ENCODE measurements around the gene NDUFB10. TPM values are rescaled to one million over a fixed set of nuclear protein-coding genes. Genes with fewer than 3 reads are reported as not detected.

Gene NDUFB10
- polyA plus RNA-seq, 10 donors = 111 to 148 (median 127) TPM

Other genes with a start within 250 kb of the NDUFB10 start
- gene NME3, start 188.0 kb upstream of the NDUFB10 start, polyA plus RNA-seq (ENCODE audit: insufficient read length in 10 of 10) = 10 to 100 TPM; 11.2 to 33.1 (median 17.3) TPM
- 1 to 10 TPM; 3.5 to 8.5 (median 5.5) TPM for gene EME2, start 186.7 kb upstream of the NDUFB10 start, polyA plus RNA-seq (ENCODE audit: insufficient read length in 10 of 10)
- gene MRPS34, start 186.4 kb upstream of the NDUFB10 start, polyA plus RNA-seq (ENCODE audit: insufficient read length in 10 of 10) = 10 to 100 TPM; 31.4 to 56.5 (median 38.5) TPM
- gene SPSB3, start 177.0 kb upstream of the NDUFB10 start, polyA plus RNA-seq (ENCODE audit: insufficient read length in 10 of 10) = 10 to 100 TPM; 15.3 to 24.8 (median 22.5) TPM
- gene NUBP2, start 176.6 kb upstream of the NDUFB10 start, polyA plus RNA-seq (ENCODE audit: insufficient read length in 10 of 10) = 10 to 100 TPM; 28.6 to 49.6 (median 35.7) TPM
- gene IGFALS, start 165.8 kb upstream of the NDUFB10 start, polyA plus RNA-seq (ENCODE audit: insufficient read length in 10 of 10) = under 1 TPM in 9 of 10 donors, not detected in 1; 0.21 to 0.49 (median 0.26) TPM
- 10 to 100 TPM; 28.9 to 45.3 (median 35.9) TPM for gene HAGH, start 132.7 kb upstream of the NDUFB10 start, polyA plus RNA-seq (ENCODE audit: insufficient read length in 10 of 10)
- 10 to 100 TPM; 14.5 to 25.5 (median 18.7) TPM for gene FAHD1, start 132.3 kb upstream of the NDUFB10 start, polyA plus RNA-seq (ENCODE audit: insufficient read length in 10 of 10)
- gene MEIOB, start 87.4 kb upstream of the NDUFB10 start, polyA plus RNA-seq (ENCODE audit: insufficient read length in 10 of 10) = 1 to 10 TPM in 1 of 10 donors, under 1 TPM in 8, not detected in 1; 0.08 to 2.4 (median 0.50) TPM
- 1 to 10 TPM in 2 of 10 donors, not detected in 8; 1.6 to 4.3 TPM for gene HS3ST6, start 41.1 kb upstream of the NDUFB10 start, polyA plus RNA-seq (ENCODE audit: insufficient read length in 10 of 10)
- gene MSRB1, start 16.3 kb upstream of the NDUFB10 start, polyA plus RNA-seq (ENCODE audit: insufficient read length in 10 of 10) = 10 to 100 TPM; 17.6 to 40.8 (median 27.6) TPM
- gene RPL3L, start 4.8 kb upstream of the NDUFB10 start, polyA plus RNA-seq (ENCODE audit: insufficient read length in 10 of 10) = 10 to 100 TPM in 9 of 10 donors, 1 to 10 TPM in 1; 9.1 to 73.5 (median 46.2) TPM
- gene RPS2, start 5.3 kb downstream of the NDUFB10 start, polyA plus RNA-seq (ENCODE audit: insufficient read length in 10 of 10) = 1,000 to 10,000 TPM; 2,391 to 3,374 (median 3,214) TPM
- not detected for gene RNF151, start 7.3 kb downstream of the NDUFB10 start, polyA plus RNA-seq (ENCODE audit: insufficient read length in 10 of 10)
- 10 to 100 TPM; 18.7 to 35.0 (median 27.8) TPM for gene TBL3, start 12.5 kb downstream of the NDUFB10 start, polyA plus RNA-seq (ENCODE audit: insufficient read length in 10 of 10)
- 1 to 10 TPM in 4 of 10 donors, under 1 TPM in 6; 0.18 to 1.5 (median 0.77) TPM for gene NOXO1, start 21.9 kb downstream of the NDUFB10 start, polyA plus RNA-seq (ENCODE audit: insufficient read length in 10 of 10)
- gene GFER, start 24.7 kb downstream of the NDUFB10 start, polyA plus RNA-seq (ENCODE audit: insufficient read length in 10 of 10) = 10 to 100 TPM; 12.4 to 18.7 (median 15.5) TPM
- 1 to 10 TPM in 5 of 10 donors, under 1 TPM in 5; 0.46 to 2.1 (median 0.98) TPM for gene SYNGR3, start 30.4 kb downstream of the NDUFB10 start, polyA plus RNA-seq (ENCODE audit: insufficient read length in 10 of 10)
- 10 to 100 TPM; 13.7 to 25.1 (median 18.8) TPM for gene ZNF598, start 50.3 kb downstream of the NDUFB10 start, polyA plus RNA-seq (ENCODE audit: insufficient read length in 10 of 10)
- 1 to 10 TPM in 6 of 10 donors, under 1 TPM in 4; 0.59 to 4.1 (median 1.3) TPM for gene NPW, start 60.2 kb downstream of the NDUFB10 start, polyA plus RNA-seq (ENCODE audit: insufficient read length in 10 of 10)
- 10 to 100 TPM; 28.3 to 62.6 (median 36.9) TPM for gene NHERF2, start 67.4 kb downstream of the NDUFB10 start, polyA plus RNA-seq (ENCODE audit: insufficient read length in 10 of 10)
- 10 to 100 TPM in 5 of 10 donors, 1 to 10 TPM in 5; 7.4 to 16.9 (median 10.3) TPM for gene NTHL1, start 88.3 kb downstream of the NDUFB10 start, polyA plus RNA-seq (ENCODE audit: insufficient read length in 10 of 10)
- gene TSC2, start 88.4 kb downstream of the NDUFB10 start, polyA plus RNA-seq (ENCODE audit: insufficient read length in 10 of 10) = 100 to 1,000 TPM in 1 of 10 donors, 10 to 100 TPM in 9; 62.2 to 104 (median 75.1) TPM
- 100 to 1,000 TPM in 9 of 10 donors, 10 to 100 TPM in 1; 86.8 to 161 (median 120) TPM for gene PKD1, start 176.4 kb downstream of the NDUFB10 start, polyA plus RNA-seq (ENCODE audit: insufficient read length in 10 of 10)
- 1 to 10 TPM in 3 of 10 donors, under 1 TPM in 7; 0.33 to 1.7 (median 0.53) TPM for gene RAB26, start 189.1 kb downstream of the NDUFB10 start, polyA plus RNA-seq (ENCODE audit: insufficient read length in 10 of 10)
- 10 to 100 TPM; 37.8 to 52.6 (median 44.7) TPM for gene TRAF7, start 196.2 kb downstream of the NDUFB10 start, polyA plus RNA-seq (ENCODE audit: insufficient read length in 10 of 10)
- 1 to 10 TPM in 9 of 10 donors, under 1 TPM in 1; 0.94 to 2.7 (median 1.5) TPM for gene CASKIN1, start 237.1 kb downstream of the NDUFB10 start, polyA plus RNA-seq (ENCODE audit: insufficient read length in 10 of 10)
- gene MLST8, start 245.9 kb downstream of the NDUFB10 start, polyA plus RNA-seq (ENCODE audit: insufficient read length in 10 of 10) = 10 to 100 TPM; 24.4 to 38.7 (median 30.7) TPM

All from muscle of back (tissue), 10 donors.